GM19452 (cell line): ENCODE data around the gene EIF2AK3.
"Not testable (repeated sequence)": the region's sequence is repeated elsewhere in the genome, so short reads cannot be mapped to it uniquely, and the experiment has no call there.

ENCODE experiments used
- ATAC-seq: cut with Tn5 transposase; IDR thresholded peaks from one replicate; pipeline ENCODE4 v1.9.1; 2021; ENCODE audit not compliant: unreplicated experiment

EIF2AK3 gene

GRCh38 chr2:88637464-88637863, 10.2 kb upstream of the EIF2AK3 start:
- no peak for ATAC-seq

DNA sequence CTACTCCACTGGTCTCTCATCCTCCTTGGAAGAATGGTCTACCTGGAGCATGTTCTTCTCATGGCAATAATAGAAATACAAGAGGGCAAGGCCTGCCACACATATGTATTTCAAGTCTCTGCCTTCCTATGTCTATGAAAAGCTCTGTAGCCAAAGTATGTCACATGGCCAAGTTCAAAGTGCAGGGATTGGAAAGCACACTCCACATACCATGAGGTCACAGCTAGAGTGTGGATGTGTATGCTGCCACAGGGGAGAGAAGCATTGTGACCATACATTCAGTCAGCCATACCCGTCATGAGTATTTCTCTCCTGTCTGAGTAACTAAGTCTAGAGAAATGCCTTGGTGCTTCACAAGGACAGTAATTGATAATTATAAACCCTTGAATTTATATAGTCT, 8.8 kb upstream of the EIF2AK3 start:
- no peak for ATAC-seq

DNA sequence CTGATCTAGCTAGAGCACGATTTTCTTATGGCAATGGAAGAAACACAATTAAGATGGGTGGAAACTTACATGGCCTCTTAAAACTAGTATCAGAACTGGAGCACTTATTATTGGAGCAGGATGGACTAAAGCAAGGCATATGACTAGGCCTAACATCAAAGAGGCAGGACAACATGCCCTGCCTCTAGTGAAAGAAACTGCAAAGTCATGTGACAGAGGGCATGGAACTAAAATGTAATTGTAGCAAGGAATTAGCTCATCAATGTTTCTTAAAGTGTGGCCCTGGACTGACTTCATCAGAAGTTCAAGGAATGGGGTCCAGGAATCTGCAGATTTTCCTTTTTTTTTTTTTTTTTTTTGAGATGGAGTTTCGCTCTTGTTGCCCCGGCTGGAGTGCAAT, 5.3 kb upstream of the EIF2AK3 start:
- ATAC-seq = no peak

DNA sequence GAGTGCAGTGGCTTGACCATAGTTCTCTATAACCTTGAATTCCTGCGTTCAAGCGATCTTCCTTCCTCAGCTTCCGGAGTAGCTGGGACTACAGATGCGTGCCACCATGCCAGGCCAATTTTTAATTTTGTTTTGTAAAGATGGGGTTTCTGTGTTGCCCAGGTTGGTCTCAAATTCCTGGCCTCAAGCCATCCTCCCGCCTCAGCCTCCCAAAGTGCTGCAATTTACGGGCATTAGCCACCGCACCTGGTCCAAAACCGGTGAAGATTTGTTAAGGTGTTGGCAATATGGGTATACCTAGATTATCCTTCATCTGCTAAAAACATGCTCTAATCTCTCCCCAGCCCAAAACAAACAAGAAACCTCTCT, 1.3 kb upstream of the EIF2AK3 start:
- no peak for ATAC-seq

DNA sequence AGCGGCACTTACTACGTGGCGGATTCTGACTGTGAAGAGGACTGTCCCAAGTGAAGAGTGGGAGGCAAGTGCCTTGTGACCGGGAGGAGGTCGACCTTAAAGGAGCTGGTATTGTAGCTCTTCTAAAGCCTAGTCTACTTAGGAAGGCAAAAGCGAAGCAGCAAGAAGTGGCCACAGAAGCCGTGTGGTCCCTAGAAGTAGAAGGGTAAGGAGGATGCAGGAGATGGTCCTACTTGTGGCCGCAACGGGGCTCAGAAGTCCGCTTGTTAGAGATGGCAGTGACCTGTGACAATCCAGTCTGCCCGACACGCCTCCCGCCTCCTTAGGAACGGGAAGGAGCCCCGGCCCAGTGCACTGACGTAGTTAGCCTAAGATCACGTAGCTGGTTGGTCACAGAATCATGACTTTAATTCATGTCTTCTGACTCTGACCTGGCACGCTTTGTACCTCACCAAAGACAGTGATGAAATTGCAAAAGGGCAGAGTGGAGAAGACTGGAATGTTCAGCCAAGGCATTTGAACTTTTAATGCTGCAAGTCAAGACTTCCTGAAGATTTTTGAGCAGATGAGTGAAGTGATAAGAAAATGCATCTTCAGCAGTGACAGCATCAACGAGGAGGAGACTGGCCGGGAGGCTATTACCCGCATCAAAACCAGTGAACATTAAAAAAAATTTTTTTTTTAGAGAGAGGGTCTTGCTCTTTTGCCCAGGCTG, 749 bp upstream of the EIF2AK3 start:
- peak; percentile 40 for ATAC-seq

DNA sequence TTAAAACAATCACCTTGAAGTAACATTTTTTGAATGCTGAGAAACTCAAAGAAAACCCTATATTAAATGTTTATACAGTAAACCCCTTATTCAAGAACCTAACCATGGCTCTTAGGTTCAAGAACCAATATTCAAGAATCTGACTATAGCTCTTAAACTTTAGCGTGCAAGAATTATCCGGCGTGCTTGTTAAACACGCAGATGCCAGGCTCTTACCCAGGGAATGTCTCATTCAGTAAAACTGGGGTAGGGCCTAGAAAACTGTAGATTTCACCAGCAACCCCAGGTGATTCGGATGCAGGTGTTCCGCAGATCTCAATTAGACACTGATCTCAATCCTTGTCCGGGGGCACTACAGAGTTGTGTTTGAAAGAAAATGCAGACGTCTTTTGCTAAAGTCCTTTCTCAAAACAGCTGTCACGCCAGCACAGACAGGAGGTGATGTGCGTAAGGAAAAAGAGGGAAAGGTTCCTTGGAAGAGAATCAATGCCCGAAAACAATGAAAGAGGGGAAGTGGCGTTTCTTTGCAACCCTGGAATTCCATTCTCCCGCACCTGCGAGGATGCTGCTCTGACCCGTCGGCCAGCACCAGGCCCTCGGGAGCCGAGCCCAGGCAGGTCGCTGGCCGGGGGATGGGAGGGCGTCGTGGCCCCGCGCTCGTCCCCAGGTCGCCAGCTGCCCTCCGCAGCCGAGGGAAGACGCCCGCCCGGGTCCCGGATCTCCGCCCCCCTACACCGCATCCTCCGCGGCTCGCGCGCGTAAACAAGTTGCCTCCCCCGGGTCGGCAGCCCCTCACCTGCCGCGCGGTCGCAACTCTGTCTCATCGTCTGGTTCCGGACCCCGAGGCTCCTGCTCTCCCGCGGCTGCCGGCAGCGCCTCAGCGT, 851 bp downstream of the EIF2AK3 start:
- no peak for ATAC-seq

DNA sequence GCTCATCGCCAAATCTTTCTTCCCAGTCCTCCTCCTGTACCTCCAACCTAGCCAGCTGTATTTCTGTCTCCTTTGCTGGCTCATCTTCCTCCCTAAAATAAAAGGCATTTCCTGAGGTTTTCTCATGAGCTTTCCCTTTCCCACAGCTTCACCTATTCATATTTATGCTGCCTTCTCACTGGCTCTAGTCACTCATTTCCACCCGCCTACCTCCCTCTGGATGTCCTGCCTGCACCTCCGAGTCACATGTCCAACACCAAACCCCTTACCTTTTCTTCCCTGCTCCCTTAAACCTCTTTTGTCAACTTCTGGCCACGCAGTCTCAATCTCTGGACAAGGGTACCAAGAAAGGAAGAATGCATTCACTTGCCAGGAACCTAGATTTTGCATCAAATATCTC, 2.8 kb downstream of the EIF2AK3 start:
- no peak for ATAC-seq

GRCh38 chr2:88623831-88624465, 3.3 kb downstream of the EIF2AK3 start:
- not testable (repeated sequence) for ATAC-seq

GRCh38 chr2:88622307-88622706, 5.0 kb downstream of the EIF2AK3 start:
- ATAC-seq = no peak

DNA sequence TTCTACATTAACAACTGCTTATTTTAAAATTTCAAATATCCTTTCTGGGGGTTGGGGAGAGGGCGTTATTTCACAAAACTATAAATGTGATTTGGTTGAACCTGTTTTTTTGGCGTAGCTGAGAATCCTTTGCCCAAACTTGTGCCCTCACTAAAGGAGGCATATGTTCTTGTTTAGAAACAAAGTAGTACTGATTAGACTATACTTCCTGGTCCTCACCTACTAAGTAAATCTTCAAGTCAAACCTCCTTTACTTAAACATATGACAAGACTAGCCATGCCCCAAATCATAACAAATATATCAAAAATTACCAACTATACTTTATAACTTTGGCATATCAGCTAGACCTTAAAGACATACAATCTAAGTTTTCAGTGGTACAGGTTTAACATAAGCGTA, 5.8 kb downstream of the EIF2AK3 start:
- no peak for ATAC-seq

- no peak for ATAC-seq
Measured at GRCh38 chr2:88620015-88620414, 7.2 kb downstream of the EIF2AK3 start.

DNA sequence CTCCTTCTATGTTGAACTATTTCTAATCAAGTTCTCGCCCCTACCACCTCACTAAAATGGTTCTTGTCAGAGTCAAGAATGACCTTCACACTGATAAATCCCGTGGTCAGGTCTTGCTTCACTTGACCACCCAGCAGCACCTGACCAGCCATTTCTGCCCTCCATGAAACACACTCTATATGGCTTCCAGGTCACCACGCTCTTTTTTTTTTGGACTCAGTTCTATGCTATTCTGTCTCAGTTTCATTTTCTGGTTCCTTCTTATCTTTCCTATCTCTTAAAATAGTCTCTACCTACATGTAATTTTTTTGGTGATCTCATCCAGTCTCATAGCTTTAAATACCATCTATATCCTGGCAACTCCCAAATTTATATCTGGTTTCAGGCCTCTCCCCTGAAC, 11.4 kb downstream of the EIF2AK3 start:
- peak; percentile 42 for ATAC-seq

DNA sequence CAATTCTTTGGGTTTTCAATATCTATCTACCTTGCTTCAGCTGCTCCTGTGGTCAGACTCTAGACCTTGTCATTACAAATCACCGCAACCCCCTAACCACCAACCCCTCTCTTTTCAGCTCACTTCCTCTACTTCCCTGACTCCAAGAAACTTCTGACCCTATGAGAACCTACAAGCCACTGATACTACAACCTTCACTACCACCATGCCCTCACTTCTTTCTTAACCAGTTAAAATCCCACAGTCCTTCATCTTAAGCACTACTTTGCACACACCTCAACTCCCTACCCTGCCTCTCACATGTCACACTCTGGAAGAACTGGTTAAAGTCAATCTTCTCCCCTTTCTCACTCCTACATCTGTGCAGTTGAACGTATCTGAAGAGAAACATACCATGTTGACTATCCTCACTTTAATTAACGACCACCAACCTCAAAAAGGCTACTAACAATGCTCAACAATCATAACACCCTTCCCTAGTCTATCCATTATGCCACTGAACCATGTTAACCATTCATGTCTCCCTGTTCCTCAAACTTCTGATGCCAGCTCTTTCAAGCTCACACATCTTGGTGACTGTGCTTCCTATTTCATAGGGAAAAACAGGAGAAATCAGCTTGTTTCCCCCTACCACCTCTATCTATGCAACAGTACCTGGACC, 12.6 kb downstream of the EIF2AK3 start:
- ATAC-seq = peak; percentile 87

GRCh38 chr2:88613921-88614320, 13.3 kb downstream of the EIF2AK3 start:
- no peak for ATAC-seq

DNA sequence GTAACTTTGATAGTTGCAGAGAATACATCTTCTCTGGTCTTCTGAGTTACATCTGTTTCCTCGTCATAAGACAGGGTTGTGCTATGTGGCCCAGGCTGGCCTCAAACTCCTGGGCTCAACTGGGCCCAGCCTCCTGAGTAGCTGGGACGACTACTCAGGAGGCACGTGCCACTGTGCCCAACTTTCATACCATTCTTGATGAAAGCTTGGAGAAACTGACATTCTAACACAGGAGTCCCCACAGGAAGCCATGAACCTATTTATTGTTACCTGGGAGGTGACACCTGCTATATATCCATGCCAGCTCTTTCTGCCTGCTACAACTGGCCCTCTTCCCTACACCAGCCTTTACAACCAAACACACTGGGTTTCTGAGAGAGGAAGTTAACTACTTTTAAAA, 19.1 kb downstream of the EIF2AK3 start:
- ATAC-seq = no peak

DNA sequence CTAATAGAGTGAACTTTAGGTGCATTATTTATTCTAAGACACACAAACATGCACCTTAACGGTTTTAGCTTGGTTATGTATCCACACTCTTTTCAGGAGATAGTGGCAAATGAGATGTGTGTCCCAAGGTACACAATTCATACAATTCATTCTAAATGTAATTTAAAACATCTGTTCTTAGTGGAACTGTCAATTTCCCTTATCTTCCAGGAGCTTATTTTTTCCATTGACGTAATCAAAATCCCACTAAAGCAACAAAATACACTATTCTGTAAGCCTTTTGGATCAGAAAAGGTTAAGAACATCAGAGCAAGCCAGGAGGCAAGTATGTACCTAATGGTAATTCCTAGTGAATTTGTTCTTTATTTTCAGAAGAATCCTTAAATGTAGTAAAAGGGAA, 19.8 kb downstream of the EIF2AK3 start:
- no peak for ATAC-seq

- peak; percentile 83 for ATAC-seq
Measured at GRCh38 chr2:88606371-88607030, 20.8 kb downstream of the EIF2AK3 start.

DNA sequence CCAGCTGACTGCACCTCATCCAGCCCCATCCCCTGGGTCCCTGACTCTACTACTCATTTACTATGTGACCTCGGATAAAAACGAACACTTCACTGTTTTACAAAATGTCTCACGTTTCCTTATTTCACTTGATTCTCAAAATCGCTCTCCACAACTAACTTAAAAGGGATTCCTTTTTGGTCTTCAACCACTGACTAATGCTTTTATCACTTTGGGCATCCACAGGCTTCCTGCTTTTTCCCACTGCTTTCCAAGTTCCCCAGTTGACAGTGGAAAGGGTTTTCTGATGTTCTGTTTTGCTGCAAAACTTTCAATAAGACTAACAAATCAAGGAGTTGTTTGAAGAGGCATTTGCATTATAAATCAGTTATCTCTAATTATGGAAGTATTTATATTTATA, 24.1 kb downstream of the EIF2AK3 start:
- ATAC-seq = no peak

- ATAC-seq = no peak
Measured at GRCh38 chr2:88602022-88602421, 25.2 kb downstream of the EIF2AK3 start.

GRCh38 chr2:88601286-88601685, 26.0 kb downstream of the EIF2AK3 start:
- no peak for ATAC-seq

DNA sequence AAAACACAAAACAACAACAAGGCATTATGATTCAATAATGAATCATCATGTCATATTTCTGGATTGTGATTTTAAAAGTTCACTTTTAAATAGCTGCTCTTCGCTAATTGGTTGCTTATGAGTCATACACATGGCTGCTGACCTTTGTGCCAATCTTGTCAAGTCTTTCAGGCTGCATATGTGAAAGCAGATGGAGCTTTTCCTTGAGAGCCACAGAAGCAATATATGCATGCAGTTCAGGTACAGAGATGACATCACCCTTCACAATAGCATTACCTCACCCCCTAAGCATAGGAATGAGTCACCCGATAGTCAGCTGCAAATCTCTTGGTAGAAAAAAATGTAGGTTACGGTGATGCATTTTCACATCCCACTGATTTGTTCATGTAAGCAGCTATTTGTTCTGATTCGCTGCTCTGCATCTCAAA, 27.2 kb downstream of the EIF2AK3 start:
- peak; percentile 99 for ATAC-seq
